Effector memory CD4-positive, alpha-beta T cell (primary cell): Measurements from ENCODE around the gene PSMD2.
"Not testable (repeated sequence)": the region's sequence is repeated elsewhere in the genome, so short reads cannot be mapped to it uniquely, and the experiment has no call there.

ENCODE experiments used
- DNase-seq, 3 donors: peaks; one replicate each; pipeline ENCODE4 v3.0.0-alpha.2; 2020
- H3K27ac ChIP-seq: 2 replicates; pipeline ENCODE4 v1.7.0; 2013; ENCODE audit warnings: mild to moderate bottlenecking, low read length, moderate library complexity; ENCODE audit not compliant: insufficient read depth, poor library complexity, severe bottlenecking
- H3K27me3 ChIP-seq: replicated peaks from 2 replicates; pipeline ENCODE4 v1.7.0; 2013; ENCODE audit warnings: mild to moderate bottlenecking, low read length; ENCODE audit not compliant: insufficient read depth, control insufficient read depth, poor library complexity, severe bottlenecking
- H3K36me3 ChIP-seq: 2 replicates; pipeline ENCODE4 v1.7.0; 2013; ENCODE audit warnings: mild to moderate bottlenecking, low read length, moderate library complexity; ENCODE audit not compliant: control insufficient read depth, insufficient read depth
- H3K4me1 ChIP-seq: 2 replicates; pipeline ENCODE4 v1.7.0; 2013; ENCODE audit warnings: low read length, mild to moderate bottlenecking; ENCODE audit not compliant: control insufficient read depth, insufficient read depth, poor library complexity, severe bottlenecking
- H3K4me3 ChIP-seq: 2 replicates; pipeline ENCODE4 v1.7.0; 2013; ENCODE audit warnings: low read length, low read depth, mild to moderate bottlenecking; ENCODE audit not compliant: insufficient read depth, poor library complexity, severe bottlenecking
- H3K9me3 ChIP-seq: 2 replicates; pipeline ENCODE4 v1.7.0; 2013; ENCODE audit warnings: mild to moderate bottlenecking, low read length, moderate library complexity; ENCODE audit not compliant: control insufficient read depth

The PSMD2 gene

DNA sequence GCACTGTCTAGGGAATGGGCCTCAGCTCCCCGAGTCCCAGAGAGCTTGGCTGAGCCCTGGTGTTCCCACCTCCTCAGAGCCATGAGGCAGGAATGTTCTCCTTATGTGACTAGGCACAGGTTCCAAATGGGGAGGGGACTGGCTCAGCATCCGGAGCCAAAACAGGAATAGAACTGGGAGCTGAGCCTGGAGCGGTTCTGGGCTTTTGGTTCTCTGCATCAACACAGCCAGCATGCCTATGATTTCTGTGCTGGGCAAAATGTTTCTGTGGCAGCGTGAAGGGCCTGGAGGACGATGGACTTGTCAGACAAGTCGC is 38.3 kb downstream of the PSMD2 start, which contains the start of gene FAM131A:
TSS of gene FAM131A (plus strand) at position 202 of the 316 bp plus-strand sequence. CDS start at position 233, 31 bp downstream.
- no peak for DNase-seq
- no peaks in the 10 kb centered on the region for H3K9me3 ChIP-seq
- peaks cover 13% of the 10 kb centered on the region for H3K4me1 ChIP-seq
- no peaks in the 10 kb centered on the region for H3K27me3 ChIP-seq
- peaks cover 22% of the 10 kb centered on the region for H3K36me3 ChIP-seq
- H3K4me3 ChIP-seq: peak within 1 kb of the TSS; percentile 62
- peak within 1 kb of the TSS; percentile 88 for H3K27ac ChIP-seq

DNA sequence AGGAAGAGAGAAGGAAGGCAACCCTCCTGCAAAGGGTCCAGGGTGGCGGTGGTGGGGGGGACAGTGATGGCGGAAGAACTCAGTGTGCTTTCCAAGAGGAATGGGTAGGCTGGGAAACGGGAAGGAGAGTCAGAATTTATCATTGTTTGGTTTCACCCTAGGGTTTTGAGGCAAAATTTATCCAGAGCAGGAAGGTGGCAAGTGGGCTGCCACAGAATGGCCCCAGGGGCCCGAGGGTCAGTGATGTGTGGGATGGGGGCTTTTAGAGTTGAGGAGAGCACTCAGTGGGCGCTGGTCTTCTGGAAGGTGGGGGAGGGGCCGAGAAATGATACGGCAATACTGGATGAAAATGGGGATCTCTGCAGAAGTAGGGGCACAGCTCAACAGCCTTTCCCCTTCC is 38.9 kb downstream of the PSMD2 start:
- Histone ChIP-seq H3K27me3 (no peaks in the 10 kb centered on the region), H3K4me3 (no peak overlapping the region), H3K9me3 (no peaks in the 10 kb centered on the region), H3K27ac (no peak overlapping the region), H3K4me1 (peaks cover 13% of the 10 kb centered on the region), H3K36me3 (peaks cover 15% of the 10 kb centered on the region)
- no peak for DNase-seq

DNA sequence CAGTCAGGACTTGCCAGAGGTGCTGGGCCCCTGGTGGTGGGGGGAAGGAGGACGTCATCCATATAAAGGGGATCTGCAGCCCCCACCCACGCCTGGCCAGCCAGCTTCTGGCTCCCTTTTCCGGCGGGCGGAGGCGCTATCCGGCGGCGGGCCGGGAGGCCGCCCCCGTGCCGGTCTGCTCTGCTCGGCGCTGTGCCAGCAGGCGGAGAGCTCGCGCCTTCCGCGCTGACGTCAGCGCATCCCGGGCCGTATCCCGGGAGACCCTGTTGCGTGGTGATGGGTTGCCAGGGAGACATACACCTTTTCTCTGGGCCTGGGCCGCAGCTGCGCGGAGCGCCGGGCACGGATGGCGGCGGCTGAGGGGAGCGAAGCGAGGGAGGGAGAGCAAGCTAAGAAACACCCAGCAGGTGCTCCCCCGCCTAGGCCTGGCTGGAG is 39.5 kb downstream of the PSMD2 start:
- no peaks in the 10 kb centered on the region for H3K9me3 ChIP-seq
- no peak overlapping the region for H3K27ac ChIP-seq
- H3K27me3 ChIP-seq: no peaks in the 10 kb centered on the region
- H3K36me3 ChIP-seq: peaks cover 13% of the 10 kb centered on the region
- no peak for DNase-seq
- H3K4me1 ChIP-seq: peaks cover 13% of the 10 kb centered on the region
- H3K4me3 ChIP-seq: no peak overlapping the region

- no peaks in the 10 kb centered on the region for H3K27me3 ChIP-seq
- DNase-seq: no peak
- no peak overlapping the region for H3K4me3 ChIP-seq
- H3K36me3 ChIP-seq: peaks cover 13% of the 10 kb centered on the region
- H3K4me1 ChIP-seq: peaks cover 13% of the 10 kb centered on the region
- no peak overlapping the region for H3K27ac ChIP-seq
- H3K9me3 ChIP-seq: no peaks in the 10 kb centered on the region
Measured at GRCh38 chr3:184339001-184339400, 40.0 kb downstream of the PSMD2 start.

GRCh38 chr3:184339451-184340135 is 40.6 kb downstream of the PSMD2 start:
- Histone ChIP-seq H3K4me1 (peaks cover 13% of the 10 kb centered on the region), H3K36me3 (peaks cover 10% of the 10 kb centered on the region)
- H3K27ac ChIP-seq, DNase-seq, H3K9me3 ChIP-seq, H3K27me3 ChIP-seq, H3K4me3 ChIP-seq: not testable (repeated sequence)

DNA sequence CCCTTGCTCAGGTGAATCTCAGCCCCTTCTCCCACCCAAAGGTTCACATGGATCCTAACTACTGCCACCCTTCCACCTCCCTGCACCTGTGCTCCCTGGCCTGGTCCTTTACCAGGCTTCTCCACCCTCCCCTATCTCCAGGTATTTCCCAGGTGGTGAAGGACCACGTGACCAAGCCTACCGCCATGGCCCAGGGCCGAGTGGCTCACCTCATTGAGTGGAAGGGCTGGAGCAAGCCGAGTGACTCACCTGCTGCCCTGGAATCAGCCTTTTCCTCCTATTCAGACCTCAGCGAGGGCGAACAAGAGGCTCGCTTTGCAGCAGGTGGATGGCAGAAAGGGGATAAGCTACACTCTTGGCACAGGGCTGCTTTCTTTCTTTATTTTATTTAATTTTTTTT is 42.9 kb downstream of the PSMD2 start:
- no peaks in the 10 kb centered on the region for H3K9me3 ChIP-seq
- peaks cover 3% of the 10 kb centered on the region for H3K4me1 ChIP-seq
- H3K4me3 ChIP-seq: no peak overlapping the region
- no peak overlapping the region for H3K27ac ChIP-seq
- no peaks in the 10 kb centered on the region for H3K27me3 ChIP-seq
- no peak for DNase-seq
- peaks cover 3% of the 10 kb centered on the region for H3K36me3 ChIP-seq

- no peaks in the 10 kb centered on the region for H3K4me1 ChIP-seq
- no peaks in the 10 kb centered on the region for H3K9me3 ChIP-seq
- H3K4me3 ChIP-seq: no peak overlapping the region
- DNase-seq: no peak
- H3K27ac ChIP-seq: no peak overlapping the region
- H3K27me3 ChIP-seq: no peaks in the 10 kb centered on the region
- peaks cover 3% of the 10 kb centered on the region for H3K36me3 ChIP-seq
Measured at GRCh38 chr3:184343200-184343876, 44.3 kb downstream of the PSMD2 start.

DNA sequence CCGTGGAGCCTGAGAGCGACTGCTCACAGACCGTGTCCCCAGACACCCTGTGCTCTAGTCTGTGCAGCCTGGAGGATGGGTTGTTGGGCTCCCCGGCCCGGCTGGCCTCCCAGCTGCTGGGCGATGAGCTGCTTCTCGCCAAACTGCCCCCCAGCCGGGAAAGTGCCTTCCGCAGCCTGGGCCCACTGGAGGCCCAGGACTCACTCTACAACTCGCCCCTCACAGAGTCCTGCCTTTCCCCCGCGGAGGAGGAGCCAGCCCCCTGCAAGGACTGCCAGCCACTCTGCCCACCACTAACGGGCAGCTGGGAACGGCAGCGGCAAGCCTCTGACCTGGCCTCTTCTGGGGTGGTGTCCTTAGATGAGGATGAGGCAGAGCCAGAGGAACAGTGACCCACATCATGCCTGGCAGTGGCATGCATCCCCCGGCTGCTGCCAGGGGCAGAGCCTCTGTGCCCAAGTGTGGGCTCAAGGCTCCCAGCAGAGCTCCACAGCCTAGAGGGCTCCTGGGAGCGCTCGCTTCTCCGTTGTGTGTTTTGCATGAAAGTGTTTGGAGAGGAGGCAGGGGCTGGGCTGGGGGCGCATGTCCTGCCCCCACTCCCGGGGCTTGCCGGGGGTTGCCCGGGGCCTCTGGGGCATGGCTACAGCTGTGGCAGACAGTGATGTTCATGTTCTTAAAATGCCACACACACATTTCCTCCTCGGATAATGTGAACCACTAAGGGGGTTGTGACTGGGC is 45.7 kb downstream of the PSMD2 start:
- Histone ChIP-seq H3K4me3 (no peak overlapping the region), H3K4me1 (no peaks in the 10 kb centered on the region), H3K36me3 (peaks cover 3% of the 10 kb centered on the region), H3K9me3 (no peaks in the 10 kb centered on the region), H3K27ac (no peak overlapping the region), H3K27me3 (no peaks in the 10 kb centered on the region)
- no peak for DNase-seq

DNA sequence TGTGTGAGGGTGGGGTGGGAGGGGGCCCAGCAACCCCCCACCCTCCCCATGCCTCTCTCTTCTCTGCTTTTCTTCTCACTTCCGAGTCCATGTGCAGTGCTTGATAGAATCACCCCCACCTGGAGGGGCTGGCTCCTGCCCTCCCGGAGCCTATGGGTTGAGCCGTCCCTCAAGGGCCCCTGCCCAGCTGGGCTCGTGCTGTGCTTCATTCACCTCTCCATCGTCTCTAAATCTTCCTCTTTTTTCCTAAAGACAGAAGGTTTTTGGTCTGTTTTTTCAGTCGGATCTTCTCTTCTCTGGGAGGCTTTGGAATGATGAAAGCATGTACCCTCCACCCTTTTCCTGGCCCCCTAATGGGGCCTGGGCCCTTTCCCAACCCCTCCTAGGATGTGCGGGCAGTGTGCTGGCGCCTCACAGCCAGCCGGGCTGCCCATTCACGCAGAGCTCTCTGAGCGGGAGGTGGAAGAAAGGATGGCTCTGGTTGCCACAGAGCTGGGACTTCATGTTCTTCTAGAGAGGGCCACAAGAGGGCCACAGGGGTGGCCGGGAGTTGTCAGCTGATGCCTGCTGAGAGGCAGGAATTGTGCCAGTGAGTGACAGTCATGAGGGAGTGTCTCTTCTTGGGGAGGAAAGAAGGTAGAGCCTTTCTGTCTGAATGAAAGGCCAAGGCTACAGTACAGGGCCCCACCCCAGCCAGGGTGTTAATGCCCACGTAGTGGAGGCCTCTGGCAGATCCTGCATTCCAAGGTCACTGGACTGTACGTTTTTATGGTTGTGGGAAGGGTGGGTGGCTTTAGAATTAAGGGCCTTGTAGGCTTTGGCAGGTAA is 46.5 kb downstream of the PSMD2 start:
- H3K9me3 ChIP-seq: no peaks in the 10 kb centered on the region
- no peak overlapping the region for H3K27ac ChIP-seq
- H3K4me1 ChIP-seq: no peaks in the 10 kb centered on the region
- H3K36me3 ChIP-seq: peaks cover 3% of the 10 kb centered on the region
- no peak overlapping the region for H3K4me3 ChIP-seq
- no peak for DNase-seq
- no peaks in the 10 kb centered on the region for H3K27me3 ChIP-seq
